ENCODE measurements around the gene MRPS26. TPM values are rescaled to one million over a fixed set of nuclear protein-coding genes. Genes with fewer than 3 reads are reported as not detected.

Gene MRPS26
- polyA plus RNA-seq, 4 donors: 58.4 to 77.5 (median 66.9) TPM

Other genes with a start within 250 kb of the MRPS26 start
- gene CPXM1, start 245.4 kb upstream of the MRPS26 start, polyA plus RNA-seq: 10 to 100 TPM in 1 of 4 donors, 1 to 10 TPM in 1, under 1 TPM in 1, not detected in 1; 0.54 to 13.9 (median 1.8) TPM
- gene C20orf141, start 231.1 kb upstream of the MRPS26 start, polyA plus RNA-seq: not detected
- gene TMEM239, start 229.7 kb upstream of the MRPS26 start, polyA plus RNA-seq: not detected
- 10 to 100 TPM; 19.9 to 63.3 (median 37.2) TPM for gene PCED1A, start 205.4 kb upstream of the MRPS26 start, polyA plus RNA-seq
- gene VPS16, start 205.3 kb upstream of the MRPS26 start, polyA plus RNA-seq: 10 to 100 TPM; 29.3 to 94.6 (median 51.6) TPM
- 10 to 100 TPM in 2 of 4 donors, 1 to 10 TPM in 2; 7.4 to 48.1 (median 18.2) TPM for gene PTPRA, start 172.6 kb upstream of the MRPS26 start, polyA plus RNA-seq
- under 1 TPM in 2 of 4 donors, not detected in 2; 0.15 to 0.83 TPM for gene GNRH2, start 2.4 kb upstream of the MRPS26 start, polyA plus RNA-seq
- 10 to 100 TPM in 2 of 4 donors, 1 to 10 TPM in 2; 2.7 to 45.8 (median 20.9) TPM for gene OXT, start 25.6 kb downstream of the MRPS26 start, polyA plus RNA-seq
- gene AVP, start 38.7 kb downstream of the MRPS26 start, polyA plus RNA-seq: 1 to 10 TPM in 1 of 4 donors, under 1 TPM in 1, not detected in 2; 0.40 to 2.7 TPM
- gene FASTKD5, start 113.8 kb downstream of the MRPS26 start, polyA plus RNA-seq: 10 to 100 TPM; 11.3 to 16.1 (median 13.1) TPM
- 1 to 10 TPM; 4.0 to 5.9 (median 4.4) TPM for gene UBOX5, start 113.8 kb downstream of the MRPS26 start, polyA plus RNA-seq
- 10 to 100 TPM in 2 of 4 donors, 1 to 10 TPM in 2; 7.3 to 19.9 (median 13.1) TPM for gene LZTS3, start 127.5 kb downstream of the MRPS26 start, polyA plus RNA-seq
- 10 to 100 TPM; 37.1 to 96.9 (median 69.9) TPM for gene DDRGK1, start 158.6 kb downstream of the MRPS26 start, polyA plus RNA-seq
- gene ITPA, start 163.4 kb downstream of the MRPS26 start, polyA plus RNA-seq: 10 to 100 TPM; 60.3 to 97.0 (median 69.7) TPM
- gene SLC4A11, start 193.1 kb downstream of the MRPS26 start, polyA plus RNA-seq: under 1 TPM; 0.24 to 0.57 (median 0.36) TPM

Measured in small intestine (tissue), 4 donors.